ENCODE results near the gene NR3C2.
"Not testable (repeated sequence)": the region's sequence is repeated elsewhere in the genome, so short reads cannot be mapped to it uniquely, and the experiment has no call there.

The NR3C2 gene

DNA sequence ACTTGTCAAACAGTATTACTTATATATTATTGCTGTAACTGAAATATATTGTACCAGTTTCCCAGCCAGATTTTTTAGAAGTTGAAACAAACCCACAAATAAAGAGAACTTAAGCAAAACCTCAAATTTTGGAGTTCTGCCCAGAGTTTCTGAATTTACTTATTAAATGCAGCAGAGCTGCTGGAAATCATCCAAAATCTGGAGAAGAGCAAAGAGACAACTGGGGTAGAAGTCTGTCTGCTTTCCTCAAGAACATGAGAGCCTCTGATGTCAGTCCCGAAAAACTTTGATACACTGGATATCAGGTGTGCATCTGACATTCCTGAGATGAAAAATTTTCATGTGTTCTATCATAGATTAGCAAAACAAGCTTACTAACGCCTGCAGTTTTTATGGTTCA is 325.9 kb downstream of the NR3C2 start:
- in situ Hi-C loops (cut with MboI; ENCODE audit: low sequenced_read_pairs) = no loop called here

- in situ Hi-C loops (cut with MboI; ENCODE audit: low sequenced_read_pairs) = no loop called here
These were observed 327.8 kb downstream of the NR3C2 start for GRCh38 chr4:148114436-148114835.

GRCh38 chr4:148112231-148112982 is 329.8 kb downstream of the NR3C2 start:
- in situ Hi-C loops (cut with MboI; ENCODE audit: low sequenced_read_pairs) = no loop called here

DNA sequence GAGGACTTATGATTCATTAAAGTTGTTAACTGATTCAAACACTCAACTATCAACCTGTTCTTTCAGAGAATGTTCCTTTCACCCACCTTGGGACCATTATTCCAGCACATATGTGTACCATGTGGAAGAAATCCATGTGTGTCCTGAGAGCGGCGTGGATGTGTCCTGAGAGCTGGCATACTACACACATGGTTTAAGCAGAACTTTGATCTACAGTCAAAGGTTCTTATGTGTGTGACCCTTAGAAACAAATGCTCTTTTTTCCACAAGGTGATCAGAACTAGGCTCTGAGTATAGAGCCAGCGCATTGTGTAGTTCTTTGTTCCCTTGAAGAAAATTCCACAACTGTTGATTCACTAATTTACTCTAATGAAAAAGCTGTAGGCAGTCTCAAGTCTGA is 332.0 kb downstream of the NR3C2 start:
- in situ Hi-C loops (cut with MboI; ENCODE audit: low sequenced_read_pairs) = no loop called here

- in situ Hi-C loops (cut with MboI; ENCODE audit: low sequenced_read_pairs) = no loop called here
These were observed 333.0 kb downstream of the NR3C2 start for GRCh38 chr4:148109216-148109615.

- in situ Hi-C loops (cut with MboI; ENCODE audit: low sequenced_read_pairs) = no loop called here
These were observed 333.4 kb downstream of the NR3C2 start for GRCh38 chr4:148108766-148109165.

- in situ Hi-C loops (cut with MboI; ENCODE audit: low sequenced_read_pairs) = no loop called here
These were observed 338.4 kb downstream of the NR3C2 start for GRCh38 chr4:148103597-148104355.

- in situ Hi-C loops (cut with MboI; ENCODE audit: low sequenced_read_pairs) = no loop called here
These were observed 340.4 kb downstream of the NR3C2 start for GRCh38 chr4:148101790-148102189.

DNA sequence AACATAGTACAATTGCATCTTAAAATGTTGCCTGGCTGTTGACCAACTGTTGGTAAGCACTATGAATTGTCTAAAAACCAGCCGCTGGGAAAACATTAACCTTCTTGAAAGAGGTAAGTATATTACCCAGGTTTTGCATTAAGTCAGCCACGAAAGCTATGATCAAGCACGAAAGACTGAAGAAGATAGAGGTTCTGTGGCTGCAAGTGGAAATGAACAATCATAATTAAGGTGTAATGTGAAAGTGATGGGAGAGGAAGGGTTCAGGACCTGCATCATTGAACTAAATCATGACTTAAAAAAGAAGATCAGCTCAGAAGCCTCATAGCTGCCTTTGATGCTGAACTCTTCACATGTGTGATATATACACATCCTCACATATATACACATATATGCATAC is 341.0 kb downstream of the NR3C2 start:
- in situ Hi-C loops (cut with MboI; ENCODE audit: low sequenced_read_pairs) = no loop called here

GRCh38 chr4:148097801-148098200 is 344.4 kb downstream of the NR3C2 start:
- in situ Hi-C loops (cut with MboI; ENCODE audit: low sequenced_read_pairs) = no loop called here

DNA sequence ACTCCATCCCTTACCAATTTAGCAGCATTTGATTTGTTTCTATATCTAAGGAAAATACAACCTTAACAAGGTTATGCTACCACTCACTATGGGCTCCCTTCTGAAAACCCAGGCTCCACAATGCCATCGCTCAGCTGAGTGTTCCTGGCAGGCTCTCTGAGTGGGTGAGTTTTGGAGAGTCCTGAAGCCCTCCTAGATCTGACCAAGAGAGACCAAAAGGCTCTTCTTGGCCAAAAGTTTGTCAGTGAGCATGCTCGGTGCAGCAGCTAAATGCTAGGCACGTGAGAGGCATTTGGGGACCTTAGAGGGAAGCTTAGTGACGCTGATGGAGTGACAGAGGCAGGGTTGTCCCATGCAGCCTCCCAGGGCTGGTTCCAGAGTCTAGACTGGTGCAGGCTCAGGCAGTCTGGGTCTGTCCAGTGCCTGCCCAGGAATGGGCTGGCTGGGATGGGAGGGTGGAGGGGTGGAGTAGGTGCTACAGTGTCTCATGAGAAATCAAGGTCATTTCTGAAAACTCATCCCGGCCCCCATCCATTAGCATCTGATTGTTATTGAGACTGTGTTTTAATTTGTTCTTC is 346.8 kb downstream of the NR3C2 start:
- in situ Hi-C loops (cut with MboI; ENCODE audit: low sequenced_read_pairs) = no loop called here

- in situ Hi-C loops (cut with MboI; ENCODE audit: low sequenced_read_pairs) = no loop called here
These were observed 348.1 kb downstream of the NR3C2 start for GRCh38 chr4:148094149-148094548.

DNA sequence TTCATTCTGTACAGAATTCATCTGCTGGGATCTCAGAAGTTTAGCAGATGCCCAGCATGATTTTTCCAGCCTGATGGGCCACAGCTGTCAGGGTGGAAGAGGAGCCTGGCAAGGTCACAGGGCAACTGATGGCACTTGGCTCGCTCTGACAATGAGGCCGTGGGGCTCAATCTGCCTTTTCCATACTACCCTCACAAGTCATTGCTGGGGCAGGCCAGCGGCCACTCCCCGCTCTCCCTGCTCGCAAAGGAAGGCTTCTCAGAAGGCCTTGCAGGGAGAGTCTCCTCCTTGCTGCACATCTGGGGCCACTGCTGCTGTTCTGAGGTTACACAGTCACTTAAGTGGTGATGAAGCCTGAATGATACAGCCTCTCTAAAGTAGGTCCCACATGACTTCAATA is 349.1 kb downstream of the NR3C2 start:
- in situ Hi-C loops (cut with MboI; ENCODE audit: low sequenced_read_pairs) = no loop called here

GRCh38 chr4:148092316-148093014 is 349.7 kb downstream of the NR3C2 start:
- in situ Hi-C loops (cut with MboI; ENCODE audit: low sequenced_read_pairs) = no loop called here

DNA sequence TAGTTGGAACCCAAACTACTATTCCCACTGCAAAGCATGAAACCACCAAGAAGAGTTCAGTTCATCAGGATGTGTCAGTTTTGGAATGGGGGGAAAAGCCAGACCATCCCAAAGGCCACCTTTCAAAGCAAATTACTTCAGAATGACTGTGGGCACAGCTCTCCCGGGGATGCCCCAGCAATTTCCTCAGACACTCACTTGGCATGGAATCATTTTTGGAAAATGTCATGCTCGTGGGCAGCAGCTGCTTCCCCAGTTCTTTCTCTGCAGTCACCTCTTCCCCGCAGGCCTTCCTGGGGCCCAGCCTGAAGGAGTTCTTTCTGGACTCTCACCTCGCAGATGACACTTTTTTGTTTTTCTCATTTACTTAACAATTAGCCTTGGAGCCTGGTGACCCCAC is 350.3 kb downstream of the NR3C2 start:
- in situ Hi-C loops (cut with MboI; ENCODE audit: low sequenced_read_pairs) = no loop called here

GRCh38 chr4:148090503-148091476 is 351.4 kb downstream of the NR3C2 start:
- in situ Hi-C loops (cut with MboI; ENCODE audit: low sequenced_read_pairs) = no loop called here

GRCh38 chr4:148090029-148090428 is 352.2 kb downstream of the NR3C2 start:
- in situ Hi-C loops (cut with MboI; ENCODE audit: low sequenced_read_pairs) = no loop called here

- in situ Hi-C loops (cut with MboI; ENCODE audit: low sequenced_read_pairs) = no loop called here
These were observed 352.6 kb downstream of the NR3C2 start for GRCh38 chr4:148089624-148090023.

GRCh38 chr4:148083073-148083472 is 359.1 kb downstream of the NR3C2 start:
- in situ Hi-C loops (cut with MboI; ENCODE audit: low sequenced_read_pairs) = not testable (repeated sequence)

GRCh38 chr4:148081745-148082144 is 360.5 kb downstream of the NR3C2 start:
- in situ Hi-C loops (cut with MboI; ENCODE audit: low sequenced_read_pairs) = no loop called here

Data from HL-60/S4 (cell line).